Colonic mucosa (tissue), 4 donors: Measurements from ENCODE around the gene LMOD2. TPM values are rescaled to one million over a fixed set of nuclear protein-coding genes. Genes with fewer than 3 reads are reported as not detected.

Experiments
- DNase-seq: peaks from one replicate; pipeline ENCODE4 v3.0.0-alpha.2; 2020
- H3K27ac ChIP-seq: fragments of 200-600 bp; one replicate; pipeline ENCODE4 v1.8.0; 2021
- H3K27me3 ChIP-seq: fragments of 200-600 bp; one replicate; pipeline ENCODE4 v1.8.0; 2021
- H3K36me3 ChIP-seq: fragments of 200-600 bp; one replicate; pipeline ENCODE4 v1.8.0; 2021
- H3K4me1 ChIP-seq: fragments of 200-600 bp; one replicate; pipeline ENCODE4 v1.8.0; 2021; ENCODE audit warnings: mild to moderate bottlenecking
- H3K4me3 ChIP-seq: fragments of 200-600 bp; one replicate; pipeline ENCODE4 v1.8.0; 2021
- H3K9ac ChIP-seq, 2 donors: one replicate each; pipeline ENCODE4 v1.7.0; 2013; ENCODE audit warnings: control low read depth in 2 of 2, low read depth in 2 of 2, low read length in 2 of 2
- H3K9me3 ChIP-seq: fragments of 200-600 bp; one replicate; pipeline ENCODE4 v1.8.0; 2021
- intact Hi-C: fragments of 100-400 bp; cut with DNase I; formaldehyde crosslinking; loops from one replicate; pipeline ENCODE4 v1.14.1; 2022
- total RNA-seq, 2 donors: library from RNA; stranded (reverse); fragmentation: NEBNext Ultra II Directional in 1 of 2; extraction: Animal tissue kit (Norgen Biotek cat#: 25700) in 1 of 2; gene quantifications; one replicate each; pipeline ENCODE4 v1.2.1, GENCODE V29; 2021
- TF ChIP-seq, protein P1 (sequence below): fragments of 200-600 bp; IDR thresholded peaks from one replicate; pipeline ENCODE4 v1.8.0; 2022; ENCODE audit warnings: antibody characterized with exemption, mild to moderate bottlenecking
- donor health status: healthy.
- donor health status: DM: no; HTN: no; CAD: no.
- donor health status: DM: no; HTN: no; CAD: no.

The LMOD2 gene, protein sequence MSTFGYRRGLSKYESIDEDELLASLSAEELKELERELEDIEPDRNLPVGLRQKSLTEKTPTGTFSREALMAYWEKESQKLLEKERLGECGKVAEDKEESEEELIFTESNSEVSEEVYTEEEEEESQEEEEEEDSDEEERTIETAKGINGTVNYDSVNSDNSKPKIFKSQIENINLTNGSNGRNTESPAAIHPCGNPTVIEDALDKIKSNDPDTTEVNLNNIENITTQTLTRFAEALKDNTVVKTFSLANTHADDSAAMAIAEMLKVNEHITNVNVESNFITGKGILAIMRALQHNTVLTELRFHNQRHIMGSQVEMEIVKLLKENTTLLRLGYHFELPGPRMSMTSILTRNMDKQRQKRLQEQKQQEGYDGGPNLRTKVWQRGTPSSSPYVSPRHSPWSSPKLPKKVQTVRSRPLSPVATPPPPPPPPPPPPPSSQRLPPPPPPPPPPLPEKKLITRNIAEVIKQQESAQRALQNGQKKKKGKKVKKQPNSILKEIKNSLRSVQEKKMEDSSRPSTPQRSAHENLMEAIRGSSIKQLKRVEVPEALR
- total RNA-seq: not detected

DNA sequence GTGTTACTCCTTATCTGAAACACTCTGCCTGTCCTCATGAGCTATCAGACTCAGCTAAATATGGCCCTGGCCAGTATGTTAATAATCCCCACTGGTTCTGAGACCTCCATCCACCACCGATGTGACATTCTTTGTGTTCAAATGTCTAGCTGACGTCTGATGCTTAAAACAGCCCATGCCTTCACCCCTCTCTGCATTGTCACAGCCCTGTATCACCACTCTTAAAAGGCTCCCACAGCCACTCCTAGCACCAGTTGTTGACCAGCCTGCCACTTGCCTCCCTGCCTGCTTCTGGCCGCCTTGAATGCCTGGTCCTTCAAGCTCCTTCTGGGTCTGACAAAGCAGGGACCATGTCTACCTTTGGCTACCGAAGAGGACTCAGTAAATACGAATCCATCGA, at the start of gene LMOD2:
TSS of gene LMOD2 (plus strand) at position 253 of the 400 bp plus-strand sequence. CDS start at position 351, 98 bp downstream.
- Histone ChIP-seq H3K4me3 (no peak within 1 kb of the TSS), H3K36me3 (no peaks in the 10 kb centered on the region), H3K9ac (no peak within 1 kb of the TSS), H3K9me3 (no peaks in the 10 kb centered on the region), H3K27ac (no peak within 1 kb of the TSS), H3K27me3 (no peaks in the 10 kb centered on the region), H3K4me1 (no peaks in the 10 kb centered on the region)
- intact Hi-C loops: no loop called here
- DNase-seq: no peak
- TF ChIP-seq, protein P1, sequence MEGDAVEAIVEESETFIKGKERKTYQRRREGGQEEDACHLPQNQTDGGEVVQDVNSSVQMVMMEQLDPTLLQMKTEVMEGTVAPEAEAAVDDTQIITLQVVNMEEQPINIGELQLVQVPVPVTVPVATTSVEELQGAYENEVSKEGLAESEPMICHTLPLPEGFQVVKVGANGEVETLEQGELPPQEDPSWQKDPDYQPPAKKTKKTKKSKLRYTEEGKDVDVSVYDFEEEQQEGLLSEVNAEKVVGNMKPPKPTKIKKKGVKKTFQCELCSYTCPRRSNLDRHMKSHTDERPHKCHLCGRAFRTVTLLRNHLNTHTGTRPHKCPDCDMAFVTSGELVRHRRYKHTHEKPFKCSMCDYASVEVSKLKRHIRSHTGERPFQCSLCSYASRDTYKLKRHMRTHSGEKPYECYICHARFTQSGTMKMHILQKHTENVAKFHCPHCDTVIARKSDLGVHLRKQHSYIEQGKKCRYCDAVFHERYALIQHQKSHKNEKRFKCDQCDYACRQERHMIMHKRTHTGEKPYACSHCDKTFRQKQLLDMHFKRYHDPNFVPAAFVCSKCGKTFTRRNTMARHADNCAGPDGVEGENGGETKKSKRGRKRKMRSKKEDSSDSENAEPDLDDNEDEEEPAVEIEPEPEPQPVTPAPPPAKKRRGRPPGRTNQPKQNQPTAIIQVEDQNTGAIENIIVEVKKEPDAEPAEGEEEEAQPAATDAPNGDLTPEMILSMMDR: no peak

DNA sequence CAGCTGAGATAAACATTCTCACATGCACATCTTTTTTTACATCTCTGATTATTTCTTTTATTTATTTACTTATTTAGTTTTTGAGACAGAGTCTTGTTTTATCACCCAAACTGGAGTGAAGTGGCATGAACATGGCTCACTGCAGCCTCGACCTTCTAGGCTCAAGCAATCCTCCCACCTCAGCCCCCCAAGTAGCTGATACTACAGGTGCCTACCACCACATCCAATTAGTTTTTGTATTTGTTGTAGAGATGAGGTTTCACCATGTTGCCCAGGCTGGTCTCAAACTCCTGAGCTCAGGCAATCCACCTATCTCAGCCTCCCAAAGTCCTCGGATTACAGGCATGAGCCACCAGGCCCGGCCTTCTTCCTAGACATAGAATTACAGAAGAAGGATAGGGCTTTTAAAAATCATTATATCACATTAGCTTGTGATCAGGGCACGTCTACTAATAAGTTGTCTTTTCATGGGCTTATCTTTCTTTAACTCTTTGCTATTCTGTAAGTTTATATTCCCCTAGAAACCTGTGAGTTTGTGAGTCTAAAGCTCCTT, 48.2 kb upstream of the LMOD2 start:
- DNase-seq: no peak
- TF ChIP-seq, protein P1: no peak
- no peaks in the 10 kb centered on the region for H3K4me1 ChIP-seq
- H3K27ac ChIP-seq: no peak overlapping the region
- H3K9ac ChIP-seq: no peak overlapping the region
- no peaks in the 10 kb centered on the region for H3K27me3 ChIP-seq
- no peak overlapping the region for H3K4me3 ChIP-seq
- intact Hi-C loops: no loop called here
- no peaks in the 10 kb centered on the region for H3K36me3 ChIP-seq
- no peaks in the 10 kb centered on the region for H3K9me3 ChIP-seq

DNA sequence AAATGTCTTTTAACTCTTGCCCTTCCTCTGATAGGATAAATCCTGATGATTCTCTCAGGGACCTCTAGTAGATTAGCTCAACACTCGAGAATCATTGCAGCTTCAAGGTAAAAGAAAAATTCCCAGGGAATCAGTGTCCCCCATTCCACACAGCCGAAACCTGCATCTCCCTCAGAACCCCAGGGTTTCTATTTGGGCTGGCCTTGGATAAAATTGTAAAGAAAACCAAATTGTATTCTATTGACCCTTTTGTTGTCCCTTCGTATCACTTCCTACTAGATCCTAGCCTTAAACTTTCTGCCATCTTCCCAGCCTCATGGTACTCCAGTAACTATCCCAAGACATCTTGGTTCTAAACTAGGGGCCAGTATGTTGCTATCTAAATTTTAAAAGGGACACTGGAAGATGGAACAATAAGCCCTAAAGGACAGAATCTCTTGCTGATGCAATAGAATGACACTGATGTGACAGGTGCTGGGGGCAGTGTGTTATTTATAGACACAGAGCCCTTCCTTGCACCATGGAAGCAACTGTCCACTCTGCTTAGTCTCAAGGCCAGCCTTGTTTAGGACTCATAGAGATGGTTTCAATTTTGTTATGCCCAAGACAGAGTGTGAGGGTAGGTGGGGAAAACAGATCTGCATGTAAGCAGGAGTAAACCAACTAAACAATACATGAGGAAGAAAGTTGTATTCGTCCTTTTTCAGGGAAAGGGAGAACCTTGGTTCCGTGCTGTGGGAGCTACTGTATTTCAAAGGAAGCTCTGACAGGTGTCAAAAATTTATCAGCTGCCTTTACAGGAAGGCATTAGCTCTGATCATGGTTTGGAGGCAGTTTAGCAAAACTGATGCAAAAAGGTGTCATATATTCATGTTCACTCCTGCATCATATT, 46.4 kb upstream of the LMOD2 start:
- no peaks in the 10 kb centered on the region for H3K9me3 ChIP-seq
- no peak for DNase-seq
- H3K9ac ChIP-seq: no peak overlapping the region
- no peaks in the 10 kb centered on the region for H3K27me3 ChIP-seq
- TF ChIP-seq, protein P1: no peak
- H3K4me1 ChIP-seq: no peaks in the 10 kb centered on the region
- no peak overlapping the region for H3K27ac ChIP-seq
- no peaks in the 10 kb centered on the region for H3K36me3 ChIP-seq
- intact Hi-C loops: no loop called here
- H3K4me3 ChIP-seq: no peak overlapping the region

DNA sequence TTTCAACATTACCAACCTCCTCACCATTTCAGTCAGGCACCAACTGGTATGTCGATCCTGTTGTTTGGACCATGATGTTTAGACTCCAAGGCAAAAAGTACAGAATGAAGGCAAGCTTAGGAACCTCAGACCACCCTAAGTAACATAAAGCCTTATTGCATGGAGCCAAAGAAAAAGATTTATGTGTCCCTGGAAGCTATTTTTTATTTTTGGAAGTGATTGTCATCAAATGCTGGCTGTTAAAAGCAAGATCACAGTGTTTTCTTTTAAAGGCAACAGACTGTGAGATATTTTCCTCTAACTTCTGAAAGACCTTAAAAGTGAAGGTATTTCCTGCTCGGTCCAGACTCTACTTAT, 45.8 kb upstream of the LMOD2 start:
- Histone ChIP-seq H3K27me3 (no peaks in the 10 kb centered on the region), H3K27ac (no peak overlapping the region)
- TF ChIP-seq, protein P1: no peak

DNA sequence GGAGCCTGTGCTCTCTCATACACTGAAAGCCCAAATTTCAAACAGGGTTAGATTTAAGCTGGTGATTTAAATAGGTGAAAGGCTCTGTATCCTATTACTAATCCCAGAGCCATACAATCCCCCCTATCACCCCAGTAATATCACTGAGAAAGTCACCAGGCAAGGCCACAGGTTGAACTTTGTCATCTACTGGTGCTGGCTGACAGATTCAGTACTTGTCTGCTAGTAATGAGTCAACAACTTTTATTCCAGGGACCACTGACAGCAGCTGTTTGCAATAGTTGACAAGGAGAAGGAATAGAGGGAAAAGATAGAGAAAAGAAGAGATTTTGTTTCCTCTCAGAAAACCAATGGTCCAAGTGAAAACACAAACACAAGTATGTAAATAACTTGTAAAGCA, 43.6 kb upstream of the LMOD2 start:
- H3K27ac ChIP-seq: no peak overlapping the region
- no peaks in the 10 kb centered on the region for H3K9me3 ChIP-seq
- H3K27me3 ChIP-seq: no peaks in the 10 kb centered on the region
- no peaks in the 10 kb centered on the region for H3K36me3 ChIP-seq
- TF ChIP-seq, protein P1: no peak
- DNase-seq: no peak
- intact Hi-C loops: no loop called here
- no peaks in the 10 kb centered on the region for H3K4me1 ChIP-seq
- H3K9ac ChIP-seq: no peak overlapping the region
- no peak overlapping the region for H3K4me3 ChIP-seq

More for the DNA sequence above, 45.8 kb upstream of the LMOD2 start:
- intact Hi-C loops: no loop called here
- H3K9ac ChIP-seq: no peak overlapping the region
- no peaks in the 10 kb centered on the region for H3K9me3 ChIP-seq
- no peaks in the 10 kb centered on the region for H3K36me3 ChIP-seq
- no peak overlapping the region for H3K4me3 ChIP-seq
- H3K4me1 ChIP-seq: no peaks in the 10 kb centered on the region
- DNase-seq: no peak
